ACHN (cell line): ENCODE data around the gene ALDH1A1.
A peak's percentile ranks its signal among the peaks of the same experiment; 100 is the strongest.

Experiments
- DNase-seq: peaks from one replicate; pipeline ENCODE4 v3.0.0-alpha.2; 2015
- in situ Hi-C: cut with HindIII; loops from 2 replicates; pipeline ENCODE4 v1.10.0; 2017; ENCODE audit warnings: low sequenced_read_pairs, low pct_ligation_motif_present, low pct_unique_long_range_greater_than_20kb

Gene ALDH1A1

DNA sequence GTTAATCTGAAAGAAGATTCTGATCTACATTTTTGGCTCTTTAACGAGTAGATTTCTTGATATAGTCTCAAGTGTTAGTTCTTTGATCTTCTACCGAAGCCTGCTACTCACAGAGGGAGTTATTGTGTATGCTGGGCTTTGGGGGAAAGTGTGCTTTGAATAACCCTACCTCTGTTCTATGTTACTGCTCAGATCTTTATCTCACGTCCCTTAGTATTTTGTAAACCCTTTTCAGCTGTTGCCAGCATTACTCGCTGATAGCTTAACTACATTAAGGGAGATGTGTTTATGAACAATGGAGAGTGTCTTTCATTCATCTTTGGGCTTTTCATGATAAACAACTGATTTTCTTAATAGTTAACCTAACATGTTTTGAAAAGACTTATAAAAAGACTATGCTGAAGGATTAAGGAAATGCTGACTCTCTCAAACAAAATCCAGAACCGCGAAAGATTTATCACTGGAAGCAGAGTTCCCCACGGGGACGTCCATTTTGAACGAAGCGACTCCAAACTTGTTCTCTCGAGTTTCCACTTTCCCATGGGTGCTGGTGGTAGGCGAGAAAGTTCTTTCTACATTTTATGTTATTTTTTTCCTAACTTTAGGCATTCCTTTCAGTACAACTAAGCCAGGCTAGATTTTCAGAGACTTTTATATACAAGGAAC lies 27.9 kb upstream of the ALDH1A1 start:
- in situ Hi-C loops = no loop called here
- DNase-seq = peak; percentile 6

DNA sequence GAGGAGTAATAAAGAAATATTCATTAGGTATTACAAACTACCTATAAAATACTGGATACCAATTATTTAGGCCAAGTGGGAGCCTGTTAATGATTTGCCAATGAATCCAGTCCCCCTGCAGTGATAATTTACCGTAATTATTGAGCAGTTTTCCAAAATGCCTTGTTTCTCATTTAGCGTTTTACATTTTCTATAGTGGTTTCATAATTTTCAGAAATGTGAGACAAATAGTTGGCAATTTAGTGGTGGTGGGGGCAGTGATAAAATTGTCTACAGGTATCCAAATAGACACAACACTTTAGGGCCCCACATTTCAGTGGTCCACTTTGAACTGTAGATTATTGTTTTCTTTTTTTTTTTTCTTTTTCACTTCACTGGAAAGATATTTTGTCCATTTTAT lies 27.3 kb upstream of the ALDH1A1 start:
- DNase-seq = no peak
- in situ Hi-C loops = no loop called here

- in situ Hi-C loops = no loop called here
- DNase-seq = peak; percentile 24
These were observed 26.7 kb upstream of the ALDH1A1 start for GRCh38 chr9:72979405-72980100.

- peak; percentile 85 for DNase-seq
- in situ Hi-C loops = no loop called here
These were observed 25.9 kb upstream of the ALDH1A1 start for GRCh38 chr9:72978744-72979143.

DNA sequence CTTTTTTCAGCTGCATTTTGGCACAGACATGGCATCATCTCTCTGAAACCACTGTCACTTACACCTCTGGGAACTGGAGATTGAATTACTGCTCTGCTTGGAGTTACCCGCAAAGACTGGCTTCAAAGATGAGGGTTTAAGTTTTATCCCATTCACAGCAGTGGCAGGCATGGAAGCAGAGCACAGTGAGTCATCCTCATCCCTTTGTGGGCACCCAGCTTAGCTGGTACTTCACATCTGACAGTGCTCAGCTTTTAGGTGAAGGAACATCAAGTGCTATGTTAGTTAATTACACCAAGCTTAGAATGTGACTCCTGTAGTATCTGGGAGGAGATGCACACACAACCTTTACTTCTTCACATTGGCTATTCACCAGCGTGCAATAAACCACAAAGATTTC lies 24.8 kb upstream of the ALDH1A1 start:
- peak; percentile 63 for DNase-seq
- in situ Hi-C loops = no loop called here

DNA sequence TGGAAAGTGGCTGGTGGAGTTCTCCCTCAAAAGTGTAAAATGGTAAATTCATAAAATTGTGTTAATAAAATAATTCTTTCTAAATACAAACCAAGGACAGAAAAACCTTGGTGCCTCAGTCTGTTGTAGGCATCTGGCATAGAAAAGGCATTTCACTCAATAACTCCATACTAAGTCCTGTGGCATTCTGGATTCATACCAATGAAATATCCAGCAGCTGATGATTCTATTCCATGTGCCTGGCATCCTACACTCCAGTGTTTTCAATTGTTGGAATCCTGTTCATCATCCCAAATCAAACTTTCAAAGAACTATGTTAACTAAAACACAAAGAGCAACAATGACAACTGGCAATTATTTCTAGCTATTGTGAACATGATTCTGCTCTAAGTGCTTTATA lies 21.6 kb upstream of the ALDH1A1 start:
- no peak for DNase-seq
- in situ Hi-C loops = no loop called here

DNA sequence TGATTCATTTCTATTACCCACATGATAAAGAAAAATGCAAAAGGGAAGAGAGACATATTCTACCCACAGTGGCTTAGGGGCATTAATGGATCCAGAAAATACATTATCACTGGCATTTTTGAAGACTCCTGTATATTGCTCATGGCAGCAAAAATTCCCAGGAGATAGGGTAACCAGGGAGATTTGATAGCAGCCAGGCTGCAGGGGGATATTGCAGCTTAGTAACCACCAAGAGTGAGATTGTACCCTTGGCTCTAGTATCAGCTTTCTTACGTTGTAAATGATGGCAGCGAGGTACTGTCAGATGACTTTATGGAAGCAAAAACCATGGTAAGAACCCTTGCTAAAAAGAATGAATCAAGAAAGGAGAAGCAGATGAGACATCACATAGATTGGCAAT lies 19.8 kb upstream of the ALDH1A1 start:
- in situ Hi-C loops = no loop called here
- DNase-seq = no peak

GRCh38 chr9:72971411-72971810 lies 18.6 kb upstream of the ALDH1A1 start:
- no peak for DNase-seq
- in situ Hi-C loops = no loop called here

DNA sequence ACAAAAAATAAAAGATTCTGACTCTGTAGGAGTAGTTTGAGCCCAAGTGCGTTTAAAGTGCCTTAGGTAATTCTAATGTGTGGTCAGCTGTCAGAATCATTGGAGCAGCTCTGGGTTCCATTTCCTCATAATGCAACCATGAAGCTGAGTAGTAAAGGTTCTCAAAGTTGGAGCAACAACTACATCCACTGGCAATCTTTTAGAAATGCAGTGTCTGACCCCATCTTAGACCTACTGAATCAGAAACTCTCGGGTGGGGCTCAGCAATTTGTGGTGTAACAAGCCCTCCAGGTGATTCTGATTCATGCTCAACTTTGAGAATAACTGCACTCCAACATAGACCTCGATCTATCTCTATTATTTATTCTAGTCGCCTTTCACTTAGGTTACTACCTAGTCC lies 7.6 kb upstream of the ALDH1A1 start:
- no peak for DNase-seq
- in situ Hi-C loops = no loop called here

GRCh38 chr9:72958485-72959281 lies 5.8 kb upstream of the ALDH1A1 start:
- in situ Hi-C loops = no loop called here
- no peak for DNase-seq

- in situ Hi-C loops = no loop called here
- no peak for DNase-seq
These were observed 2.7 kb upstream of the ALDH1A1 start for GRCh38 chr9:72955571-72955970.

DNA sequence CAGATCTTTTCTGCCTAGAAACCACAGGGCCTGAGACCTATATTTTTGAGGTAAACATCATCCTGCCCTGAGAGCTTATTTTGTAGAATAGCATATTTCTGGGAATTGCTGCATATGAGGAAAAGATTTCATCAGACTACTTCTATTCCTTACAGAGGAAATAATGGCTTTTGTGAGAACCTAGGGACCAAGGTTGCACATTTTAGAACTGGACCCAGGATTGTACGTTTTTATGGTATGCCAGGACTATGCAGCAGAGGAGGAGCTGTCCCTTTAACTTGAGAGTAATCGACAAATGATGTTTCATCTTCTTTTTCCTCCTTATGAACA lies 2.2 kb upstream of the ALDH1A1 start:
- in situ Hi-C loops = no loop called here
- no peak for DNase-seq

DNA sequence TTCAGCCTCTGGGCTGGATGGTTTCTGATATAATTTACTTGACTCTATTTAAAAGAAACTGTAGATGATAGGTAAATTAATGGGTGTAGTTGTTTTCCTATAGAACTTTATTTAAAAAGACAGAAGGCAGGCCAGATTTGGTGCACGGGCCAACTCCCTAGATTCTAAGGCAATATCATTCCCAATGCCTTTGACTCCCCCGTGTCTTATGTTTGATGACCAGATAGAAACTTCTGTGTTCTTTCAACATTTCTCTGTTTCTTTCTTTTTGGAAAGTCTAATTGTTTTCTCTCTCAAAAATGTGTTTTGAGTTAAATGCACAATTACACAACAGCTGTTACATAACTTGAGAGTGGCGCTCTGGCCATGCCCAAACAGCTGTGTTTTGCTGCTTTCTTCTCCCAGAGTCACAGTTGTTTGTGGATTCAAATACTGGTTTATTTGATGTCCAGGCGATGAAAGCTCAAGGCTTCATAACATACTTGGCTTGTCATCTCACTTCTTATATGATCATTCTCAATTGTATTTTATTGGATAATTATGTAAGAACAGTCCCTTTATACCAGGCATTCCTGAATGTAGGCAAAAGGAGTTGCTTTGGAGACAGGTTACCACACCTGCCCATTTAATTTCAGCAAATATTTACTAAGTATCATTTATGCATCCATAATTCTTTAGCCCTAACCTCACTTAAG lies 1.7 kb upstream of the ALDH1A1 start:
- in situ Hi-C loops = no loop called here
- no peak for DNase-seq

GRCh38 chr9:72952381-72952690 lies 517 bp downstream of the ALDH1A1 start:
- in situ Hi-C loops = no loop called here
- DNase-seq = no peak

DNA sequence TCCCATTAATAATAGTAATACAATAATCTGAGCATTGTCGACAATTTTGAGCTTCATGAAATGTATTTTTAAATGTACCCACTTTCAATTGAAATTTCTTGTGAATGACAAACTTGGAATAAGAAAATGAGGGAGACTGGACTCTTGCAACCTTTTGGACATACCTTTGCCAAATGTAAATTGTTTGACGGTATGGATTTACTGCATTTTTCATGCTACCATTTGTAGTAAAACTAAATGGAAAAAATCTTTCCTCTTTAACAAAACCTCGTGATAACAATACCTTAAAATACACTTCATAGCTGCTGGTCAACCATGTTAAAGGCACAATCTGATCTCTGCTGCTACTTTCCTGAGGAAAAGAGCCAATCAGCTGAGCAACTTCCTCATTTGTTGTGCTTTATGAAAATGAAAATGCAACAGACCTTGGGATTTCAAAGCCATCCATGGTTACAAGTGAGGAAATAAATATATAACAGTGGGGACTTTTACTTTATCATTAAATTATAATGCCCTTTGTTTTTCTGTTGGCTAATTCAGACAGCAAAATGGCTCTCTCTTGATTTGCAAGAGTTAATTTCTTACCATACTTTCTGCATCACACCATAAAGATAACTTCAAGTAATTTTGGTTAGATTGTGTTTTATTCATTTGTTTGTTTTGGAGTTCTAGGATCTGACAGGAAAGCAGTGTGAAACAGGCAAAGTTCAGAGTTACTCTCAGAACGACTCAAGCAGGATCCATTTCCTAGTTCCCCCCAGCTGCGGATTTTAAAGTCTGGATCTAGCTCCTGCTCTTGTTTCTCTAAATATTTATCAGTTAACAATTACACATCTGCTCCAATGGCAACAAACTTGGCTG lies 1.1 kb downstream of the ALDH1A1 start:
- no peak for DNase-seq
- in situ Hi-C loops = no loop called here

DNA sequence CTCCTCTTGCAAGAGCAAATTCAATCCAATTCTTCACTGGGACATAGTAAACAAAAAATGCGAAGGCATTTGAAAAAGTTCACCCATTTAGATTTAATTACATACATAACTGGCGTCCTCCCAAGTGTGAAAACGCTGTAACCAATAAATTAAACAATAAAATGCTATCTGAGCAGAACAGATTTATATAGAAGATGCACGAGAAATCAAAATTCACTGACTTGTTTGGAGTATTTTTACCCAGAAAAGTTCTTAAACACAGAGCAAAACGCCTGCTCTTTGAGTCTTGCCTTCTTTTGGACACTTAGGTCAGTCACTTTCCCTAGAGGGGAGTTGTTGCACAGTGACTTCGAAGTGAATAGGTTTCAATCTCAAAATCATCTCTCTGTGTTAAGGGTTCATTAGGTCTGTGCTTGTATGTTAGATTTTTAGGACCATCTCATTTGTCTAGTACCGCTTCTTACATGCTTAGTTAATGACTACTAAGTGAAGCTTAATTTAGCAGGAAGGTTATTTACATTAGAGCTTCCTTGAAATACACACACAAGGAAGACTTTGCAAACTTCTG lies 1.9 kb downstream of the ALDH1A1 start:
- in situ Hi-C loops = no loop called here
- peak; percentile 41 for DNase-seq

DNA sequence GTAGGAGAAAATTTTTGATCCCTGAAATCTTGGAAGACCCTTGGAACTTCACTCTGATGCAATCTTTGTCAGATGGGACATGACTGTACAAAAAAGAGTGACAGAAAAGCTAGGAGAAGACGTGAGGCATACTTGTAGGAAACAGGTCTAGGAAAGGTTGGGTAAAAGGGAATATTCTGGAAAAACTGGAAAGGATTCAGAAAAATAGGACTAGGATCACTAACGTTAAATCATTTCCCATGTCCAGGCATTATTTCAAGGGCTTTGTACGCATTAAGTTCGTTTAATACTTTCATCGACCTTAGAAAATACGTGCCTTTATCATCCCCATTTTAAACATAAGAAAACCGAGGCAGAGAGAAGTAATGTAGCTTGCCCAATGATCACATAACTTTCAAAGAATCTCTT lies 2.9 kb downstream of the ALDH1A1 start:
- DNase-seq = no peak
- in situ Hi-C loops = no loop called here

DNA sequence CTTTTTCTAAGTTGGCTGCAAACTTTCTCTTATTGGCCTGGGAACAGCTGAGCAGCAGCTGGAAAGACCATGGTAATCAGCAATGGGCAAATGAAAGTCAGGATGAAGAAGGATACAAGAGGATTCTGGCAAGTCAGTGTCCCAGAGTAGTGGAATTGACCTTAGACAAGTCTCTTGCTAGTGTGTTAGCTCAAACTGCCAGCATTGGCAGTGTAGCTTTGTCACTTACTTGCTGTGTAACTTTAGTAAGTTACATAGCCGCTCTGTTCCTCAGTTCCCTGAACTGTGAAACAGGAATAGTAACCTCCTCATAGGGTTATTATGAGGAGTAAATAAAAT lies 3.6 kb downstream of the ALDH1A1 start:
- DNase-seq = peak; percentile 37
- in situ Hi-C loops = no loop called here
